Measurements from ENCODE around the gene KDR.

The KDR gene

GRCh38 chr4:55125087-55125721, at the start of gene KDR:
TSS of gene KDR (minus strand) at chr4:55125595. CDS start at chr4:55125293, 302 bp downstream.
- DNase-seq (ENCODE audit: low spot score): no peak

- DNase-seq (ENCODE audit: low spot score): no peak
These were observed 48.2 kb upstream of the KDR start for GRCh38 chr4:55173580-55173979.

- DNase-seq (ENCODE audit: low spot score): no peak
These were observed 47.4 kb upstream of the KDR start for GRCh38 chr4:55172694-55173287.

- no peak for DNase-seq (ENCODE audit: low spot score)
These were observed 45.1 kb upstream of the KDR start for GRCh38 chr4:55170462-55170861.

GRCh38 chr4:55169352-55169961, 44.1 kb upstream of the KDR start:
- DNase-seq (ENCODE audit: low spot score): no peak

GRCh38 chr4:55162396-55162795, 37.0 kb upstream of the KDR start:
- no peak for DNase-seq (ENCODE audit: low spot score)

- no peak for DNase-seq (ENCODE audit: low spot score)
These were observed 36.3 kb upstream of the KDR start for GRCh38 chr4:55161739-55162138.

GRCh38 chr4:55159851-55160250, 34.5 kb upstream of the KDR start:
- no peak for DNase-seq (ENCODE audit: low spot score)

- DNase-seq (ENCODE audit: low spot score): no peak
These were observed 33.6 kb upstream of the KDR start for GRCh38 chr4:55158957-55159356.

- DNase-seq (ENCODE audit: low spot score): no peak
These were observed 32.3 kb upstream of the KDR start for GRCh38 chr4:55157559-55158277.

GRCh38 chr4:55154933-55155332, 29.5 kb upstream of the KDR start:
- no peak for DNase-seq (ENCODE audit: low spot score)

GRCh38 chr4:55154290-55154880, 29.0 kb upstream of the KDR start:
- no peak for DNase-seq (ENCODE audit: low spot score)

- DNase-seq (ENCODE audit: low spot score): no peak
These were observed 18.5 kb upstream of the KDR start for GRCh38 chr4:55143858-55144257.

- DNase-seq (ENCODE audit: low spot score): no peak
These were observed 13.0 kb upstream of the KDR start for GRCh38 chr4:55138367-55138766.

- DNase-seq (ENCODE audit: low spot score): no peak
These were observed 11.2 kb upstream of the KDR start for GRCh38 chr4:55136634-55137033.

- DNase-seq (ENCODE audit: low spot score): no peak
These were observed 8.6 kb upstream of the KDR start for GRCh38 chr4:55133951-55134350.

GRCh38 chr4:55132775-55133174, 7.4 kb upstream of the KDR start:
- DNase-seq (ENCODE audit: low spot score): no peak

GRCh38 chr4:55127521-55127920, 2.1 kb upstream of the KDR start:
- no peak for DNase-seq (ENCODE audit: low spot score)

- DNase-seq (ENCODE audit: low spot score): no peak
These were observed 1.7 kb upstream of the KDR start for GRCh38 chr4:55127053-55127452.

- DNase-seq (ENCODE audit: low spot score): no peak
These were observed 557 bp upstream of the KDR start for GRCh38 chr4:55125763-55126541.

GRCh38 chr4:55124322-55125076, 896 bp downstream of the KDR start:
- no peak for DNase-seq (ENCODE audit: low spot score)
